GM23338 (cell line): ENCODE measurements around the gene PFKFB3.

Experiments used
- CREB1 ChIP-seq: fragments of 250-450 bp; sonication (Bioruptor Pico); IDR thresholded peaks from 2 replicates; pipeline ENCODE4 v1.5.0; 2020; ENCODE audit warnings: low read depth, mild to moderate bottlenecking, moderate library complexity
- EZH2 ChIP-seq: fragments of 200-600 bp; sonication (generic); IDR thresholded peaks from one replicate; pipeline ENCODE4 v1.8.0; 2017; ENCODE audit warnings: antibody characterized with exemption, mild to moderate bottlenecking, low read depth; ENCODE audit not compliant: unreplicated experiment
- EZH2phosphoT487 ChIP-seq: fragments of 200-600 bp; sonication (generic); IDR thresholded peaks from one replicate; pipeline ENCODE4 v1.8.1; 2018; ENCODE audit warnings: antibody characterized with exemption; ENCODE audit not compliant: unreplicated experiment
- JUNB ChIP-seq: IDR thresholded peaks from one replicate; pipeline ENCODE4 v1.6.1; 2016; ENCODE audit warnings: antibody characterized with exemption; ENCODE audit not compliant: unreplicated experiment
- NANOG ChIP-seq: IDR thresholded peaks from 2 replicates; pipeline ENCODE4 v1.6.1; 2016; ENCODE audit warnings: antibody characterized with exemption, borderline replicate concordance
- POLR2AphosphoS5 ChIP-seq: IDR thresholded peaks from 2 replicates; pipeline ENCODE4 v1.6.1; 2016; ENCODE audit warnings: antibody characterized with exemption, low read depth
- STAT1 ChIP-seq: IDR thresholded peaks from one replicate; pipeline ENCODE4 v1.6.1; 2016; ENCODE audit warnings: antibody characterized with exemption; ENCODE audit not compliant: unreplicated experiment
- ZNF114 ChIP-seq: fragments of 250-450 bp; sonication (Bioruptor Pico); IDR thresholded peaks from 2 replicates; pipeline ENCODE4 v1.5.0; 2020; ENCODE audit warnings: mild to moderate bottlenecking, moderate library complexity
- TF ChIP-seq, protein P1 (sequence below), 2 experiments: fragments of 200-600 bp in 1 of 2; sonication (generic) in 1 of 2; conservative IDR thresholded peaks; 2 replicates each; pipeline versions ENCODE4 v1.5.1 to v1.6.1; 2016 to 2017; ENCODE audit warnings: antibody characterized with exemption in 2 of 2, low read depth in 2 of 2, mild to moderate bottlenecking in 2 of 2, moderate library complexity in 1 of 2
- TF ChIP-seq, protein P2 (sequence below): IDR thresholded peaks from one replicate; pipeline ENCODE4 v1.6.1; 2018; ENCODE audit warnings: antibody characterized with exemption; ENCODE audit not compliant: unreplicated experiment

DNA sequence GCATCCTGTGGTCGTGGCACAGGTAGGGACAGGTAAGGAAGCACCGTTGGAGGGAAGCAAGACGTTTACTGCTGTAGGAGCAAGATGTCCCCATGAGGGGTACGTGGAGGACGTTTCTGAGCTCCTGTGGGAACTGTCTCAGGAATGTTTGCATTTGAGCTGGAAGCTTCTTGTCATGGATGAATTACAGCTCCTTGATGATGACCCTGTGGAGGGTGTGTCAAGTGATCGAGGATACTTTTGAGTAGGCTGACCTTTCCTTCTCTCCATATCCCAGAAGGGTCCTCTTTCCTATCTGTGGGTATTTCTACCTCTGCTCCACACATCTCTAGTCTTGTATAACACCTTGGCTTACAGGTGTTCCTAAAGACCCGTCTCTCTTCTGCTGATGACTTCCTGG is 94.8 kb downstream of the PFKFB3 start:
- no peak for TF ChIP-seq STAT1
- TF ChIP-seq, protein P1, sequence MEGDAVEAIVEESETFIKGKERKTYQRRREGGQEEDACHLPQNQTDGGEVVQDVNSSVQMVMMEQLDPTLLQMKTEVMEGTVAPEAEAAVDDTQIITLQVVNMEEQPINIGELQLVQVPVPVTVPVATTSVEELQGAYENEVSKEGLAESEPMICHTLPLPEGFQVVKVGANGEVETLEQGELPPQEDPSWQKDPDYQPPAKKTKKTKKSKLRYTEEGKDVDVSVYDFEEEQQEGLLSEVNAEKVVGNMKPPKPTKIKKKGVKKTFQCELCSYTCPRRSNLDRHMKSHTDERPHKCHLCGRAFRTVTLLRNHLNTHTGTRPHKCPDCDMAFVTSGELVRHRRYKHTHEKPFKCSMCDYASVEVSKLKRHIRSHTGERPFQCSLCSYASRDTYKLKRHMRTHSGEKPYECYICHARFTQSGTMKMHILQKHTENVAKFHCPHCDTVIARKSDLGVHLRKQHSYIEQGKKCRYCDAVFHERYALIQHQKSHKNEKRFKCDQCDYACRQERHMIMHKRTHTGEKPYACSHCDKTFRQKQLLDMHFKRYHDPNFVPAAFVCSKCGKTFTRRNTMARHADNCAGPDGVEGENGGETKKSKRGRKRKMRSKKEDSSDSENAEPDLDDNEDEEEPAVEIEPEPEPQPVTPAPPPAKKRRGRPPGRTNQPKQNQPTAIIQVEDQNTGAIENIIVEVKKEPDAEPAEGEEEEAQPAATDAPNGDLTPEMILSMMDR (conservative IDR thresholded peaks at IDR 0.05; ENCODE audit: low read depth in 2 of 2) = no peak
- TF ChIP-seq EZH2 = no peak
- no peak for TF ChIP-seq EZH2phosphoT487
- no peak for TF ChIP-seq POLR2AphosphoS5
- TF ChIP-seq, protein P2, sequence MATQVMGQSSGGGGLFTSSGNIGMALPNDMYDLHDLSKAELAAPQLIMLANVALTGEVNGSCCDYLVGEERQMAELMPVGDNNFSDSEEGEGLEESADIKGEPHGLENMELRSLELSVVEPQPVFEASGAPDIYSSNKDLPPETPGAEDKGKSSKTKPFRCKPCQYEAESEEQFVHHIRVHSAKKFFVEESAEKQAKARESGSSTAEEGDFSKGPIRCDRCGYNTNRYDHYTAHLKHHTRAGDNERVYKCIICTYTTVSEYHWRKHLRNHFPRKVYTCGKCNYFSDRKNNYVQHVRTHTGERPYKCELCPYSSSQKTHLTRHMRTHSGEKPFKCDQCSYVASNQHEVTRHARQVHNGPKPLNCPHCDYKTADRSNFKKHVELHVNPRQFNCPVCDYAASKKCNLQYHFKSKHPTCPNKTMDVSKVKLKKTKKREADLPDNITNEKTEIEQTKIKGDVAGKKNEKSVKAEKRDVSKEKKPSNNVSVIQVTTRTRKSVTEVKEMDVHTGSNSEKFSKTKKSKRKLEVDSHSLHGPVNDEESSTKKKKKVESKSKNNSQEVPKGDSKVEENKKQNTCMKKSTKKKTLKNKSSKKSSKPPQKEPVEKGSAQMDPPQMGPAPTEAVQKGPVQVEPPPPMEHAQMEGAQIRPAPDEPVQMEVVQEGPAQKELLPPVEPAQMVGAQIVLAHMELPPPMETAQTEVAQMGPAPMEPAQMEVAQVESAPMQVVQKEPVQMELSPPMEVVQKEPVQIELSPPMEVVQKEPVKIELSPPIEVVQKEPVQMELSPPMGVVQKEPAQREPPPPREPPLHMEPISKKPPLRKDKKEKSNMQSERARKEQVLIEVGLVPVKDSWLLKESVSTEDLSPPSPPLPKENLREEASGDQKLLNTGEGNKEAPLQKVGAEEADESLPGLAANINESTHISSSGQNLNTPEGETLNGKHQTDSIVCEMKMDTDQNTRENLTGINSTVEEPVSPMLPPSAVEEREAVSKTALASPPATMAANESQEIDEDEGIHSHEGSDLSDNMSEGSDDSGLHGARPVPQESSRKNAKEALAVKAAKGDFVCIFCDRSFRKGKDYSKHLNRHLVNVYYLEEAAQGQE = no peak
- TF ChIP-seq CREB1 (CRISPR knock-in tag) = no peak
- no peak for TF ChIP-seq ZNF114 (CRISPR knock-in tag)
- no peak for TF ChIP-seq NANOG
- TF ChIP-seq JUNB = no peak
